ENCODE data around the gene CCDC28B. TPM values are rescaled to one million over a fixed set of nuclear protein-coding genes. Genes with fewer than 3 reads are reported as not detected.

The CCDC28B gene
- total and polyA plus RNA-seq, 4 donors, result 4.4 to 12.5 (median 5.7) TPM

DNA sequence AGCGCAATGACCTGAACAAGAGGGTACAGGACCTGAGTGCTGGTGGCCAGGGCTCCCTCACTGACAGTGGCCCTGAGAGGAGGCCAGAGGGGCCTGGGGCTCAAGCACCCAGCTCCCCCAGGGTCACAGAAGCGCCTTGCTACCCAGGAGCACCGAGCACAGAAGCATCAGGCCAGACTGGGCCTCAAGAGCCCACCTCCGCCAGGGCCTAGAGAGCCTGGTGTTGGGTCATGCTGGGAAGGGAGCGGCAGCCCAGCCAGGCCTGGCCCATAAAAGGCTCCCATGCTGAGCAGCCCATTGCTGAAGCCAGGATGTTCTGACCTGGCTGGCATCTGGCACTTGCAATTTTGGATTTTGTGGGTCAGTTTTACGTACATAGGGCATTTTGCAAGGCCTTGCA is 5.4 kb upstream of the CCDC28B start:
- Histone ChIP-seq H3K27ac (ENCODE audit: low read depth in 1 of 2, low read length in 1 of 2) (no peak overlapping the region), H3K9ac (ENCODE audit: insufficient read depth in 1 of 2, low read length in 2 of 2) (no peak overlapping the region), H3K9me3 (ENCODE audit: control insufficient read depth in 4 of 4, insufficient read depth in 3 of 4, low read length in 3 of 4) (no peaks in the 10 kb centered on the region), H3K4me1 (ENCODE audit: control insufficient read depth in 5 of 5, insufficient read depth in 5 of 5, low read length in 5 of 5) (peaks cover 0 to 7% (median 0%) of the 10 kb centered on the region in 5 donors), H3K4me3 (no peak overlapping the region), H3K36me3 (ENCODE audit: control insufficient read depth in 4 of 4, insufficient read depth in 4 of 4, low read length in 4 of 4) (peaks cover 39 to 61% (median 45%) of the 10 kb centered on the region in 4 donors), H3K27me3 (ENCODE audit: control insufficient read depth in 3 of 3, insufficient read depth in 3 of 3, low read length in 2 of 3) (no peaks in the 10 kb centered on the region)
- ATAC-seq (ENCODE audit: insufficient read depth, low FRiP score) (no peak), DNase-seq (no peak)
- TF ChIP-seq, protein P1, sequence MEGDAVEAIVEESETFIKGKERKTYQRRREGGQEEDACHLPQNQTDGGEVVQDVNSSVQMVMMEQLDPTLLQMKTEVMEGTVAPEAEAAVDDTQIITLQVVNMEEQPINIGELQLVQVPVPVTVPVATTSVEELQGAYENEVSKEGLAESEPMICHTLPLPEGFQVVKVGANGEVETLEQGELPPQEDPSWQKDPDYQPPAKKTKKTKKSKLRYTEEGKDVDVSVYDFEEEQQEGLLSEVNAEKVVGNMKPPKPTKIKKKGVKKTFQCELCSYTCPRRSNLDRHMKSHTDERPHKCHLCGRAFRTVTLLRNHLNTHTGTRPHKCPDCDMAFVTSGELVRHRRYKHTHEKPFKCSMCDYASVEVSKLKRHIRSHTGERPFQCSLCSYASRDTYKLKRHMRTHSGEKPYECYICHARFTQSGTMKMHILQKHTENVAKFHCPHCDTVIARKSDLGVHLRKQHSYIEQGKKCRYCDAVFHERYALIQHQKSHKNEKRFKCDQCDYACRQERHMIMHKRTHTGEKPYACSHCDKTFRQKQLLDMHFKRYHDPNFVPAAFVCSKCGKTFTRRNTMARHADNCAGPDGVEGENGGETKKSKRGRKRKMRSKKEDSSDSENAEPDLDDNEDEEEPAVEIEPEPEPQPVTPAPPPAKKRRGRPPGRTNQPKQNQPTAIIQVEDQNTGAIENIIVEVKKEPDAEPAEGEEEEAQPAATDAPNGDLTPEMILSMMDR (IDR thresholded peaks at IDR 0.05; ENCODE audit: control extremely low read depth, extremely low read depth), result no peak
- WGBS, 2 donors, result 96% methylated on average over 6 of the region's 6 CpGs

DNA sequence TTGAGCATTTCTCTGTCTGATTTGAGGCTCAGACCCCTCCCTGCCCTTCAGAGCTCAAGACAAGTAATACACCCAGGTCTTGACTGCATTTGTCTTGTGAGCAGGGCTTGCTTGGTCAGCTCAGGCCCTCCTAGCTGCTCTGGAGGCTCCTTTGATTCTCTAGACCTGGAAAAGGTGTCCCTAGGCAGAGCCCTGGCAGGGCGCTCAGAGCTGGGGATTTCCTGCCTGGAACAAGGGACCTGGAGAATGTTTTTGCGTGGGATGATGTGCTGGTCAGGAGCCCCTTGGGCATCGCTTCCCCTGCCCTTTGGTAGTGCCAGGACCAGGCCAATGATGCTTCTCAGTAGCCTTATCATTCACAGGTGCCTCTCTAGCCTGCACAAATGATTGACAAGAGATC is 4.9 kb upstream of the CCDC28B start:
- TF ChIP-seq, protein P1 (IDR thresholded peaks at IDR 0.05; ENCODE audit: control extremely low read depth, extremely low read depth), result no peak
- DNase-seq (no peak), ATAC-seq (ENCODE audit: insufficient read depth, low FRiP score) (no peak)
- Histone ChIP-seq H3K27me3 (ENCODE audit: control insufficient read depth in 3 of 3, insufficient read depth in 3 of 3, low read length in 2 of 3) (no peaks in the 10 kb centered on the region), H3K9ac (ENCODE audit: insufficient read depth in 1 of 2, low read length in 2 of 2) (no peak overlapping the region), H3K36me3 (ENCODE audit: control insufficient read depth in 4 of 4, insufficient read depth in 4 of 4, low read length in 4 of 4) (peaks cover 34 to 57% (median 40%) of the 10 kb centered on the region in 4 donors), H3K9me3 (ENCODE audit: control insufficient read depth in 4 of 4, insufficient read depth in 3 of 4, low read length in 3 of 4) (no peaks in the 10 kb centered on the region), H3K4me1 (ENCODE audit: control insufficient read depth in 5 of 5, insufficient read depth in 5 of 5, low read length in 5 of 5) (peaks cover 0 to 8% (median 0%) of the 10 kb centered on the region in 5 donors), H3K4me3 (no peak overlapping the region), H3K27ac (ENCODE audit: low read depth in 1 of 2, low read length in 1 of 2) (no peak overlapping the region)
- WGBS, 2 donors, result 91 to 100% methylated on average over 3 of the region's 3 CpGs

DNA sequence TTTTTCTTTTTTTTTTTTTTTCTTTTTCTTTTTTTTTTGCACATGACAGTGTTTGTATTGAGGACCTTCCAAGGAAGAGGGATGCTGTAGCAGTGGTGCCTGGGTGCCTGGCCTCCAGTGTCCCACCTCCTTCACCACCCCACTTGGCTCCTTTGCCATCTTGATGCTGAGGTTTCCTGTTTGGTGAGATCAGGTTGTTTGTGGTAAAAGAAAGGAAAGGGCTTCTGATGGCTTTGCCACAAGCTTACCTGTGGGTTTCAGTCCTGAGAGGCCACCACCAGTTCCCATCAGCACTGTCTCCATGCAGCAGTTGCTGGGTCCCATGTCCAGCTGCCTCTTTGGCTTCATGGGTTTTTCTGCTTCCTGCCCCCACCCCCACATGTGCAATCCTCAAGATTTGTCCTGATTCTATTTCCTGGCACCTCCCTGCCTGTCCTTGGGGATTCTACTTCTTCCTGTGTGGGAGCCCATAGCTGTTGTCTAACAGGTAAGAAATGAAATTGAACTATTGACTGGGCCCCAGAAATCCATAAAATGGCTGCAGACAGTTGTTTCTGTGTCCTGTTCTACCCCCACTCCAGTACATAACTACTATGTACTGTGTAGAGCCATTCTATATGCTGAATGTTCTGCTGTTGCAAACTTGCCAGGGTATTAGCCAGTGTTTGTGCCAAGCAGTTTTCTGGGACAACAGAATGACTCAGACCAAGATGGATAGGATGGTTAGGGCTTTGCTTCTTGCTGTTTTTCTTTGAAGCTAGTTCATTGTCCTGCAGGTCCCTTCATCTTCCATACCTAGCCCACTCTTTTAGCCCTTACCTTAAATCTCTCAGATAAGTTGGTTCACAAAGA is 4.2 kb upstream of the CCDC28B start:
- ATAC-seq (ENCODE audit: insufficient read depth, low FRiP score), result no peak
- Histone ChIP-seq H3K9ac (ENCODE audit: insufficient read depth in 1 of 2, low read length in 2 of 2) (no peak overlapping the region), H3K9me3 (ENCODE audit: control insufficient read depth in 4 of 4, insufficient read depth in 3 of 4, low read length in 3 of 4) (no peaks in the 10 kb centered on the region), H3K36me3 (ENCODE audit: control insufficient read depth in 4 of 4, insufficient read depth in 4 of 4, low read length in 4 of 4) (peaks cover 31 to 51% (median 37%) of the 10 kb centered on the region in 4 donors), H3K4me3 (no peak overlapping the region), H3K27ac (ENCODE audit: low read depth in 1 of 2, low read length in 1 of 2) (no peak overlapping the region), H3K4me1 (ENCODE audit: control insufficient read depth in 5 of 5, insufficient read depth in 5 of 5, low read length in 5 of 5) (peaks cover 0 to 10% (median under 1%) of the 10 kb centered on the region in 5 donors), H3K27me3 (ENCODE audit: control insufficient read depth in 3 of 3, insufficient read depth in 3 of 3, low read length in 2 of 3) (no peaks in the 10 kb centered on the region)
- no peak for DNase-seq
- TF ChIP-seq, protein P1 (IDR thresholded peaks at IDR 0.05; ENCODE audit: control extremely low read depth, extremely low read depth), result no peak

Data from lung (tissue), 12 donors.